CD4-positive, alpha-beta T cell (primary cell): ENCODE results near the gene NDST3. TPM values are rescaled to one million over a fixed set of nuclear protein-coding genes. Genes with fewer than 3 reads are reported as not detected.

Experiments used
- ATAC-seq: fragments of 200-7000 bp; cut with Tn5 transposase; one replicate; pipeline ENCODE4 v1.10.0; 2022; ENCODE audit warnings: mild to moderate bottlenecking; ENCODE audit not compliant: poor library complexity
- CTCF ChIA-PET: fragments of 350-600 bp; sonication (Branson Sonifier 250); formaldehyde crosslinking; loops from one replicate; lab custom pipeline; 2021; ENCODE audit warnings: antibody characterized with exemption, inconsistent platforms; lab: Charles Lee
- POLR2A ChIA-PET: fragments of 350-600 bp; sonication (Branson Sonifier 250); formaldehyde crosslinking; loops from one replicate; lab custom pipeline; 2021; ENCODE audit warnings: antibody characterized with exemption, inconsistent platforms; lab: Charles Lee
- DNase-seq, 14 experiments: peaks; one replicate each; pipeline ENCODE4 v3.0.0-alpha.2; 2013 to 2020; ENCODE audit warnings: mixed read lengths in 2 of 14
- H3K27ac ChIP-seq, 2 donors: one replicate each; pipeline versions ENCODE4 v1.5.1 to v1.7.0; 2013; ENCODE audit warnings: low read length in 2 of 2, low read depth in 1 of 2, mild to moderate bottlenecking in 1 of 2
- H3K27me3 ChIP-seq, 2 experiments: 1 replicate in 1 of 2; 2 replicates in 1 of 2; pipeline versions ENCODE4 v1.6.1 to v1.7.0; 2013; ENCODE audit warnings: low read length in 2 of 2, control low read depth in 1 of 2, mild to moderate bottlenecking in 1 of 2, moderate library complexity in 1 of 2; ENCODE audit not compliant: insufficient read depth in 2 of 2, control insufficient read depth in 1 of 2
- H3K36me3 ChIP-seq: one replicate; pipeline ENCODE4 v1.6.1; 2013; ENCODE audit warnings: low read length, control low read depth; ENCODE audit not compliant: insufficient read depth
- H3K4me1 ChIP-seq: one replicate; pipeline ENCODE4 v1.6.1; 2013; ENCODE audit warnings: low read length, control low read depth; ENCODE audit not compliant: insufficient read depth
- H3K4me3 ChIP-seq: one replicate; pipeline ENCODE4 v1.5.1; 2013; ENCODE audit warnings: mild to moderate bottlenecking, low read length, moderate library complexity
- H3K9me3 ChIP-seq, 2 experiments: 1 replicate in 1 of 2; 2 replicates in 1 of 2; pipeline versions ENCODE4 v1.6.1 to v1.7.0; 2013; ENCODE audit warnings: low read length in 2 of 2, mild to moderate bottlenecking in 2 of 2, control low read depth in 1 of 2, moderate library complexity in 1 of 2; ENCODE audit not compliant: control insufficient read depth in 1 of 2, insufficient read depth in 1 of 2
- H3K27ac Mint-ChIP-seq: one replicate; pipeline ENCODE4 v1.8.0; 2020; ENCODE audit warnings: mixed read lengths
- H3K27me3 Mint-ChIP-seq: one replicate; pipeline ENCODE4 v1.8.0; 2021; ENCODE audit warnings: mixed read lengths
- H3K36me3 Mint-ChIP-seq: one replicate; pipeline ENCODE4 v1.8.0; 2021; ENCODE audit warnings: low read depth, mixed read lengths
- H3K4me1 Mint-ChIP-seq: one replicate; pipeline ENCODE4 v1.8.0; 2021; ENCODE audit warnings: low read depth, mixed read lengths
- H3K4me3 Mint-ChIP-seq: one replicate; pipeline ENCODE4 v1.8.0; 2020; ENCODE audit warnings: mild to moderate bottlenecking, mixed read lengths
- H3K9me3 Mint-ChIP-seq: one replicate; pipeline ENCODE4 v1.8.0; 2020; ENCODE audit warnings: mixed read lengths
- intact Hi-C, 2 experiments: fragments of 100-400 bp; cut with DNase I in 1 of 2; cut with micrococcal nuclease in 1 of 2; formaldehyde crosslinking; loops; one replicate each; pipeline versions ENCODE4 v1.15.1 to v1.9.0; 2023 to 2025; cut with DNase I, micrococcal nuclease
- total RNA-seq, 174 experiments: library from RNA in 2 of 174; stranded (reverse) in 2 of 174; gene quantifications; one replicate each; pipeline ENCODE4 v1.2.3 and lab custom pipeline; 2021 to 2026
- TF ChIP-seq, protein P1 (sequence below): fragments of 200-600 bp; IDR thresholded peaks from one replicate; pipeline ENCODE4 v1.8.0; 2022; ENCODE audit warnings: antibody characterized with exemption, mild to moderate bottlenecking

NDST3 gene
- total RNA-seq, 2 experiments from 2014 or later, result not detected

DNA sequence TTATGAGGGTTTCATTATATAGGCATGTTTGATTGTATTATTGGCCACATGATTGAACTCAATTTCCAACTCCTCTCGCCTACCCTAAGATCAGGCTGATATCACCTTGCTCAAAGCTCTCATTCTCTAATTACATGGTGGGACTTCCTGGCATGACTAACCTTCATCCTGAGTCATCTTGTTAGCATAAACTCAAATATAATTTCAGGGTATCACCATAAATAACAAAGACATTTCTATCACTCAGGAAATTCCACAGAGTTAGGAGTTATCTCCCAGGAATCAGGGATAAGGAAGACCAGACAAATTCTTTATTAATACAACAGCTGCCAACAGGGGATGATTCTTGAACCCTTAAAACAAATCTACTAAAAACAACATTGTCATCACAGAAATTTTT is 90.7 kb downstream of the NDST3 start:
- ChIA-PET CTCF (no interaction called here), POLR2A (no interaction called here)
- ATAC-seq, result no peak
- no peak overlapping the region for H3K27ac ChIP-seq
- Mint-ChIP-seq H3K27ac (no peak overlapping the region), H3K27me3 (no peaks in the 10 kb centered on the region), H3K4me3 (no peak overlapping the region), H3K4me1 (no peaks in the 10 kb centered on the region), H3K9me3 (no peaks in the 10 kb centered on the region), H3K36me3 (no peaks in the 10 kb centered on the region)
- intact Hi-C loops, result no loop called here
- H3K4me1 ChIP-seq, result no peaks in the 10 kb centered on the region
- TF ChIP-seq, protein P1, sequence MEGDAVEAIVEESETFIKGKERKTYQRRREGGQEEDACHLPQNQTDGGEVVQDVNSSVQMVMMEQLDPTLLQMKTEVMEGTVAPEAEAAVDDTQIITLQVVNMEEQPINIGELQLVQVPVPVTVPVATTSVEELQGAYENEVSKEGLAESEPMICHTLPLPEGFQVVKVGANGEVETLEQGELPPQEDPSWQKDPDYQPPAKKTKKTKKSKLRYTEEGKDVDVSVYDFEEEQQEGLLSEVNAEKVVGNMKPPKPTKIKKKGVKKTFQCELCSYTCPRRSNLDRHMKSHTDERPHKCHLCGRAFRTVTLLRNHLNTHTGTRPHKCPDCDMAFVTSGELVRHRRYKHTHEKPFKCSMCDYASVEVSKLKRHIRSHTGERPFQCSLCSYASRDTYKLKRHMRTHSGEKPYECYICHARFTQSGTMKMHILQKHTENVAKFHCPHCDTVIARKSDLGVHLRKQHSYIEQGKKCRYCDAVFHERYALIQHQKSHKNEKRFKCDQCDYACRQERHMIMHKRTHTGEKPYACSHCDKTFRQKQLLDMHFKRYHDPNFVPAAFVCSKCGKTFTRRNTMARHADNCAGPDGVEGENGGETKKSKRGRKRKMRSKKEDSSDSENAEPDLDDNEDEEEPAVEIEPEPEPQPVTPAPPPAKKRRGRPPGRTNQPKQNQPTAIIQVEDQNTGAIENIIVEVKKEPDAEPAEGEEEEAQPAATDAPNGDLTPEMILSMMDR, result no peak
- DNase-seq, result no peak
- no peak overlapping the region for H3K4me3 ChIP-seq
- H3K36me3 ChIP-seq, result no peaks in the 10 kb centered on the region
- no peaks in the 10 kb centered on the region for H3K27me3 ChIP-seq
- H3K9me3 ChIP-seq, result no peaks in the 10 kb centered on the region

DNA sequence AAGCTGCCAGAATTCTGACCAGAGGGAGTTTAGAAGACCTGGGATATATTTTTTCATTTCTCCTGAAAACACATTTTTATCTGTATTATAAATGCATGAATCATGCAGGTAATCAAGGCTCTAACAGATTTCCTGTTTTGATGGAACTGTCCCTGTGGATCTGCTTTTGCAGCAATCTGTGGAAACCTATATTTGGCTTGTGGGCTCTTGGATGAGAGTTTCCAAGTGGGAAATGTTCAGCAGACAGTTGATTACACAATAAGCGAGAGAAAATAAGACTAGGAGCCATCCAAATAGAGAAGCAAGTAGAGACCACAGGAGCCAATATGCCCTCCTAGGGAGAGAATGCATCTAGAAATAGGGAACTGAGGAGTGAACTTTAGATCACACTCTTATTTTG is 105.0 kb downstream of the NDST3 start:
- no peaks in the 10 kb centered on the region for H3K27me3 Mint-ChIP-seq
- Histone ChIP-seq H3K9me3 (no peaks in the 10 kb centered on the region), H3K36me3 (no peaks in the 10 kb centered on the region), H3K4me1 (no peaks in the 10 kb centered on the region), H3K4me3 (no peak overlapping the region), H3K27me3 (no peaks in the 10 kb centered on the region), H3K27ac (no peak overlapping the region)
- no peaks in the 10 kb centered on the region for H3K4me1 Mint-ChIP-seq
- H3K36me3 Mint-ChIP-seq, result no peaks in the 10 kb centered on the region
- no peak for ATAC-seq
- DNase-seq, result no peak
- ChIA-PET POLR2A (no interaction called here), CTCF (no interaction called here)
- H3K4me3 Mint-ChIP-seq, result no peak overlapping the region
- no peak overlapping the region for H3K27ac Mint-ChIP-seq
- no peaks in the 10 kb centered on the region for H3K9me3 Mint-ChIP-seq
- TF ChIP-seq, protein P1, result no peak
- intact Hi-C loops, result no loop called here

DNA sequence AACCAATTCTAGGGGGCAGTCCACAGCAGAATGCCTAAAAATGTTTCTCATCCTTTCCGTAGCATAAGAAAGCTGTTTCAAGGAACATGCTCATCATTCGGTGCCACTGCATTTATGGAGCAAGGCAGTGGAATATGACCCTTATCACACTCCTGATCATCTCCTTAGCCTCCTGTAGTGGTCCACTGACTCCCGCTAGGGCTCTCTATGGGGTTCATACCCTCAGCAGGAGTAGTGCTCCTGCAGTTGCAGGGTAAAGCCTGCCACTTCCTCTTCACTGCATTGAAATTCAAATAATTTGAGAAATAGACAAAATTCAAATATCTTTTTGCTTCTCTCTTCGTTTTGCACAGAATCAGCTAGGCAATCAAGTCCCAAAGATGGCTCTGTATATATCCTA is 107.0 kb downstream of the NDST3 start:
- no peaks in the 10 kb centered on the region for H3K4me1 ChIP-seq
- H3K27ac ChIP-seq, result no peak overlapping the region
- Mint-ChIP-seq H3K27me3 (no peaks in the 10 kb centered on the region), H3K27ac (no peak overlapping the region), H3K36me3 (no peaks in the 10 kb centered on the region), H3K4me1 (no peaks in the 10 kb centered on the region), H3K9me3 (no peaks in the 10 kb centered on the region), H3K4me3 (no peak overlapping the region)
- H3K27me3 ChIP-seq, result no peaks in the 10 kb centered on the region
- ATAC-seq (no peak), DNase-seq (no peak)
- H3K4me3 ChIP-seq, result no peak overlapping the region
- H3K9me3 ChIP-seq, result no peaks in the 10 kb centered on the region
- intact Hi-C loops, result no loop called here
- POLR2A ChIA-PET, result no interaction called here
- H3K36me3 ChIP-seq, result no peaks in the 10 kb centered on the region
- CTCF ChIA-PET, result no interaction called here
- TF ChIP-seq, protein P1, result no peak
